ENCODE measurements around the gene VGLL2. TPM values are rescaled to one million over a fixed set of nuclear protein-coding genes. Genes with fewer than 3 reads are reported as not detected.

Gene VGLL2
- total RNA-seq, 1 donor from 2014 or later, result not detected

DNA sequence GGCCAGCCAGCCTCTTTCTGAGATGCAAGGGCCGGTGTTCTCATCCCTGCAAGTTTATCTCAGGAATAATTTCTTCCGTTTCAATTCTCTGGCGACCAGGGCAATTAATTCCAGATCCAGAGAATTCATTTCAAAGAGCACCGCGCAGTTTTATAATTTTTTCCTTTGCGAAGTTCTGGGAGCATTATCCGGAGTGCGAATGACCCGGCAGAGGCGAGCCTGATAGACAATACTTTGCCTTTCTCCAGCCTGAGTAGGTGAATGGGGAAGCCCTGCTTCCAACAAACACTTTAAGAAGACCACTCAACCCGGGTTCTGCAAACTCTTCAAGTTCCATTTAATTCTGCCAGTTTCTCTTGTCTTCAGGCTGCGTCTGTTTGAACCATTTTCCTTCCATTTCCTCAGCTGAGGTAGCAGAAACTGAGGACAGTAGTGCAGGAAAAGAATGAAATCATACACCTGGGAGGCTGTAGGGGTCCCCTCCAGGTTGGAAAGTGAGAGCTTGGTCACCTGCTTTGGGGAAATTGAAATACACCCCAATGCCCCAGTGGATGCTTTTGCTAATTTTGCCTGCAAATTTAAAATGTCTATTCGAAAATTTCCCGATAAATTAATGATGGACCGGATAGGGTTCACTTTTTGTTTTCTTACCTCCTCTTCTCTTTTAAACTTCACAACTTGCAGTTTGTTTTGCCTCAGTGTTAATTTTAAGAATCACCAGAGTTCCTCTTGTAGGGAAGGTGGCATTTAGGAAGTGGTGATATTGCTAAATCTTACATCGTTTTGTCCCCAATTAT, 1.1 kb downstream of the VGLL2 start:
- TF ChIP-seq, protein P1, sequence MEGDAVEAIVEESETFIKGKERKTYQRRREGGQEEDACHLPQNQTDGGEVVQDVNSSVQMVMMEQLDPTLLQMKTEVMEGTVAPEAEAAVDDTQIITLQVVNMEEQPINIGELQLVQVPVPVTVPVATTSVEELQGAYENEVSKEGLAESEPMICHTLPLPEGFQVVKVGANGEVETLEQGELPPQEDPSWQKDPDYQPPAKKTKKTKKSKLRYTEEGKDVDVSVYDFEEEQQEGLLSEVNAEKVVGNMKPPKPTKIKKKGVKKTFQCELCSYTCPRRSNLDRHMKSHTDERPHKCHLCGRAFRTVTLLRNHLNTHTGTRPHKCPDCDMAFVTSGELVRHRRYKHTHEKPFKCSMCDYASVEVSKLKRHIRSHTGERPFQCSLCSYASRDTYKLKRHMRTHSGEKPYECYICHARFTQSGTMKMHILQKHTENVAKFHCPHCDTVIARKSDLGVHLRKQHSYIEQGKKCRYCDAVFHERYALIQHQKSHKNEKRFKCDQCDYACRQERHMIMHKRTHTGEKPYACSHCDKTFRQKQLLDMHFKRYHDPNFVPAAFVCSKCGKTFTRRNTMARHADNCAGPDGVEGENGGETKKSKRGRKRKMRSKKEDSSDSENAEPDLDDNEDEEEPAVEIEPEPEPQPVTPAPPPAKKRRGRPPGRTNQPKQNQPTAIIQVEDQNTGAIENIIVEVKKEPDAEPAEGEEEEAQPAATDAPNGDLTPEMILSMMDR (IDR thresholded peaks at IDR 0.05; ENCODE audit: insufficient read depth, low read length, poor library complexity, severe bottlenecking), result no peak
- Histone ChIP-seq H3K36me3 (ENCODE audit: control insufficient read depth, insufficient read depth, low read length) (no peaks in the 10 kb centered on the region), H3K27me3 (ENCODE audit: control insufficient read depth, insufficient read depth, low read length) (peaks cover 87% of the 10 kb centered on the region), H3K4me3 (ENCODE audit: low read depth, low read length) (no peak overlapping the region)
- DNase-seq (ENCODE audit: low read depth), result no peak

DNA sequence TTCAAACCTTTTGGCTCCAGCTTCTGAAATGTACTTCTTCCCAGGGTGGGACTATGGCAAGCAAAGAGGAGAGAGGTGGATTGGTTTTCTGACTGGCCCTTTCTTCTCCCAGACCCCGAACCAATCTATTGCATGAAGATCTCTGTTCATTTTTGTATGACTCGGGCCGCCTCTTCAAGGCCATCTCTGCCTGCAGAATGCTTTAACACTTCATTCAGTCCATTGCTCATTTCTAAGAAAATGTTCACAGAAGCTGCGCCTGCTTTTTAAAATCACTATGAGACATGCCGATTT, 1.6 kb downstream of the VGLL2 start:
- H3K36me3 ChIP-seq (ENCODE audit: control insufficient read depth, insufficient read depth, low read length), result no peaks in the 10 kb centered on the region
- H3K27me3 ChIP-seq (ENCODE audit: control insufficient read depth, insufficient read depth, low read length), result peaks cover 88% of the 10 kb centered on the region
- TF ChIP-seq, protein P1 (IDR thresholded peaks at IDR 0.05; ENCODE audit: insufficient read depth, low read length, poor library complexity, severe bottlenecking), result no peak
- DNase-seq (ENCODE audit: low read depth), result no peak
- H3K4me3 ChIP-seq (ENCODE audit: low read depth, low read length), result no peak overlapping the region

- TF ChIP-seq, protein P1 (IDR thresholded peaks at IDR 0.05; ENCODE audit: insufficient read depth, low read length, poor library complexity, severe bottlenecking), result no peak
Observed at GRCh38 chr6:117267766-117268534, 2.6 kb downstream of the VGLL2 start.

DNA sequence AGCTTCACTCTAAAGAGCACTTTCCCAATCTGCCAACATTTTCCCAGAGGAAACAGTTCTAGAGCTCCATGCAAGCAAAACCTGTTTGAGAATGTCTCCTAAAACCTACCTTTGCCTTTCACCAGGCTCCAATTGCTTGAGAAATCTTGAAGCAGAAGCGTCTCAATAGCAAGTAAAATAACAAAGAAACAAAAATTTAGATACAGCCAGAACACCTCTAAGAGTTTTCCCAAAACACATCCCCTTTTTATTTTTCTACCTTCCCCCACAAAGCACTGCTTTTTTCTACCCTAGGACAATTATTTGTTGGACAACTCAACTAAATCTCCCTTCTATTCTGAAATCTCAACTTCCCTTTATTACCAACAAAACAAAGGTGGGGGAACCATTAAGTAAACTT, 3.6 kb downstream of the VGLL2 start:
- no peak overlapping the region for H3K4me3 ChIP-seq (ENCODE audit: low read depth, low read length)
- H3K27me3 ChIP-seq (ENCODE audit: control insufficient read depth, insufficient read depth, low read length), result peaks cover 79% of the 10 kb centered on the region
- no peak for DNase-seq (ENCODE audit: low read depth)
- TF ChIP-seq, protein P1 (IDR thresholded peaks at IDR 0.05; ENCODE audit: insufficient read depth, low read length, poor library complexity, severe bottlenecking), result no peak
- no peaks in the 10 kb centered on the region for H3K36me3 ChIP-seq (ENCODE audit: control insufficient read depth, insufficient read depth, low read length)

More at GRCh38 chr6:117267766-117268534, 2.6 kb downstream of the VGLL2 start:
- Histone ChIP-seq H3K4me3 (ENCODE audit: low read depth, low read length) (no peak overlapping the region), H3K36me3 (ENCODE audit: control insufficient read depth, insufficient read depth, low read length) (no peaks in the 10 kb centered on the region), H3K27me3 (ENCODE audit: control insufficient read depth, insufficient read depth, low read length) (peaks cover 88% of the 10 kb centered on the region)
- no peak for DNase-seq (ENCODE audit: low read depth)

DNA sequence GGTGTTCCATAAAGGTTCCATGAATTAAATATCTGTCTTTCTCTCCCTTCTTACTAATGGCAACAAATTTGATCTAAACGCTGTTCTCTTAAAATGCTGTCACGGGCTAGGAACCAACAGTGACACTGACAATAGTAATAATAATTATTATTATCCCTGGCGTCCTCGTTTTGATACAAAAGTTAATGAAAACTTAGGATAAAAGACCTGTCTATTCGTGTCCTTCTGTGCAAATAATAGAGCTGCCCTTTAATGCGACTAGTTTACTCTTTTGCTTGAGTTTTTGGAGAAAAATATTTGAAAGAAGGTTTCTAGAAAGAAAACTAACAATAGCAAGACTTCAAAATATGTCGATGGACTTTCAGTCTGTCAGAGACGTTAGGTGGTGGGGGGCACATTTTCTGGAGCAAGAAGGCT, 4.3 kb downstream of the VGLL2 start:
- H3K27me3 ChIP-seq (ENCODE audit: control insufficient read depth, insufficient read depth, low read length), result peaks cover 71% of the 10 kb centered on the region
- no peak for DNase-seq (ENCODE audit: low read depth)
- H3K36me3 ChIP-seq (ENCODE audit: control insufficient read depth, insufficient read depth, low read length), result no peaks in the 10 kb centered on the region
- H3K4me3 ChIP-seq (ENCODE audit: low read depth, low read length), result no peak overlapping the region
- TF ChIP-seq, protein P1 (IDR thresholded peaks at IDR 0.05; ENCODE audit: insufficient read depth, low read length, poor library complexity, severe bottlenecking), result no peak

Measured in kidney epithelial cell (primary cell).